ENCODE results near the gene MPZL2.

- TF ChIP-seq POLR2A (IDR thresholded peaks at IDR 0.05) (no peak), CTCF (IDR thresholded peaks at IDR 0.05) (no peak)
Observed at GRCh38 chr11:118216621-118217481, 47.2 kb downstream of the MPZL2 start.
